ENCODE results near the gene KCNK6. TPM values are rescaled to one million over a fixed set of nuclear protein-coding genes. Genes with fewer than 3 reads are reported as not detected.

KCNK6 gene
- total RNA-seq, 1 experiment from 2014 or later = 18.3 TPM

- TF ChIP-seq HMGXB4 (CRISPR knock-in tag; IDR thresholded peaks at IDR 0.05) = no peak
- TF ChIP-seq PRDM15 (CRISPR knock-in tag; IDR thresholded peaks at IDR 0.05) = peak; percentile 42
- no peak for TF ChIP-seq ZNF138 (CRISPR knock-in tag; conservative IDR thresholded peaks at IDR 0.05)
- no peak for TF ChIP-seq ATF1 (CRISPR knock-in tag; IDR thresholded peaks at IDR 0.05)
- no peak for TF ChIP-seq ELF4 (CRISPR knock-in tag; IDR thresholded peaks at IDR 0.05; ENCODE audit: low read depth)
- no peak for TF ChIP-seq ZMAT4 (CRISPR knock-in tag; IDR thresholded peaks at IDR 0.05)
- TF ChIP-seq TCF7 (CRISPR knock-in tag; IDR thresholded peaks at IDR 0.05; ENCODE audit: low read depth) = no peak
- TF ChIP-seq SMAD4 (CRISPR knock-in tag; IDR thresholded peaks at IDR 0.05) = no peak
- TF ChIP-seq NFE2L1 (CRISPR knock-in tag; IDR thresholded peaks at IDR 0.05) = no peak
- peak; percentile 86; the same call in 1 of the 2 replicates for TF ChIP-seq ZNF263 (CRISPR knock-in tag; IDR thresholded peaks at IDR 0.05; ENCODE audit: low read depth)
- no peak for TF ChIP-seq FOXJ3 (CRISPR knock-in tag; IDR thresholded peaks at IDR 0.05; ENCODE audit: borderline replicate concordance)
- no peak for TF ChIP-seq ATF6 (CRISPR knock-in tag; IDR thresholded peaks at IDR 0.05)
- no peak for TF ChIP-seq ZNF532 (CRISPR knock-in tag; IDR thresholded peaks at IDR 0.05; ENCODE audit: borderline replicate concordance)
Observed at GRCh38 chr19:38360839-38361631, 41.4 kb downstream of the KCNK6 start (continued).

Data from WTC11 (cell line).